Smooth muscle cell (in vitro differentiated cells): ENCODE measurements around the gene SORCS3. TPM values are rescaled to one million over a fixed set of nuclear protein-coding genes. Genes with fewer than 3 reads are reported as not detected.

Source experiments
- DNase-seq: peaks from one replicate; lab custom pipeline; 2025; ENCODE audit not compliant: unreplicated experiment; lab: John Stamatoyannopoulos, UW
- H2AFZ ChIP-seq: fragments of 200-600 bp; sonication (generic); 2 replicates; pipeline ENCODE4 v1.6.0; 2016; ENCODE audit warnings: antibody characterized with exemption, low read depth, mild to moderate bottlenecking
- H3F3A ChIP-seq: fragments of 200-600 bp; sonication (generic); 2 replicates; pipeline ENCODE4 v1.6.0; 2017; ENCODE audit warnings: antibody characterized with exemption, low read depth
- H3K27ac ChIP-seq: fragments of 200-600 bp; sonication (generic); 2 replicates; pipeline ENCODE4 v1.5.1; 2016; ENCODE audit warnings: low read depth, mild to moderate bottlenecking
- H3K27me3 ChIP-seq: fragments of 200-600 bp; sonication (generic); 2 replicates; pipeline ENCODE4 v1.6.1; 2016; ENCODE audit warnings: low read depth, mild to moderate bottlenecking
- H3K36me3 ChIP-seq: fragments of 200-600 bp; sonication (generic); 2 replicates; pipeline ENCODE4 v1.5.1; 2016; ENCODE audit warnings: low read depth
- H3K4me1 ChIP-seq: fragments of 200-600 bp; sonication (generic); 2 replicates; pipeline ENCODE4 v1.5.1; 2016; ENCODE audit warnings: low read depth
- H3K4me2 ChIP-seq: fragments of 200-600 bp; sonication (generic); 2 replicates; pipeline ENCODE4 v1.6.0; 2016; ENCODE audit warnings: mild to moderate bottlenecking
- H3K4me3 ChIP-seq: fragments of 200-600 bp; sonication (generic); 2 replicates; pipeline ENCODE4 v1.5.1; 2016; ENCODE audit warnings: mild to moderate bottlenecking
- H3K79me2 ChIP-seq: fragments of 200-600 bp; sonication (generic); 2 replicates; pipeline ENCODE4 v1.6.0; 2016; ENCODE audit warnings: low read depth, mild to moderate bottlenecking
- H3K9ac ChIP-seq: fragments of 200-600 bp; sonication (generic); 2 replicates; pipeline ENCODE4 v1.6.0; 2016; ENCODE audit warnings: low read depth
- H3K9me3 ChIP-seq: fragments of 200-600 bp; sonication (generic); replicated peaks from 2 replicates; pipeline ENCODE4 v1.5.1; 2016; ENCODE audit warnings: low read depth
- H4K20me1 ChIP-seq: fragments of 200-600 bp; sonication (generic); 2 replicates; pipeline ENCODE4 v1.6.0; 2016; ENCODE audit warnings: low read depth
- WGBS: methylation state at CpG from one replicate; pipeline ENCODE4 v1.1.7; 2016; ENCODE audit warnings: low lambda C conversion rate; 5-methylcytosine and 5-hydroxymethylcytosine counted together
- polyA plus RNA-seq: library from polyadenylated mRNA; unstranded; fragments of >200 nt; fragmentation: Nextera tagmentation; extraction: Ambion mirVana; gene quantifications from 2 replicates; pipeline ENCODE4 v1.2.1, GENCODE V29; 2016
- total RNA-seq: library from RNA; depleted of rRNA; stranded (reverse); fragments of >200 nt; gene quantifications from 2 replicates; pipeline ENCODE4 v1.2.3, GENCODE V29; 2014
- TF ChIP-seq, protein P1 (sequence below): fragments of 200-600 bp; sonication (generic); IDR thresholded peaks from 2 replicates; pipeline ENCODE4 v1.5.1; 2017; ENCODE audit warnings: borderline replicate concordance, mild to moderate bottlenecking, antibody characterized with exemption; ENCODE audit not compliant: insufficient read depth, poor library complexity, severe bottlenecking

The SORCS3 gene
- total and polyA plus RNA-seq, 2 experiments from 2014 or later = not detected

DNA sequence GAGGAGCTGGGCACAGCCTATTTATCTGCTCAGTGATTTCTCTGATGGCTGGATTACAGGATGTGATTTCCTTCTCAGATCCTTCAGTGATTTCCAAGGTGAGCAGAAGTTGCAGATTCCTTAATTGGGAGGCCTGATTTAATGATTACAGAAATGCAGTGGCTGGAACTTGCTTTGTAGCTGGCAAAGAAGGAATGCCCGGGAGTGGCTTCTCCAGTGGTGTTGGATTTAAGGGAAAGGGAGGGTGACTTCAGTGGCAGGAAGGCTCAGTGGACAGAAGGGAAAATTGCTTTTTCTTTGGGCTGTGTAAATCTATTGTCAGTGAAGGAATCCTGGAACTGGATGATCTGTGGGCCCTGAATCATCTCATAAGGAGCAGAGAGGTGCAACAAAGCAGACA lies 5.1 kb downstream of the SORCS3 start:
- H4K20me1 ChIP-seq = no peaks in the 10 kb centered on the region
- DNase-seq = no peak
- H3F3A ChIP-seq = no peaks in the 10 kb centered on the region
- H3K4me2 ChIP-seq = no peak overlapping the region
- no peak overlapping the region for H3K27ac ChIP-seq
- H3K9me3 ChIP-seq = no peaks in the 10 kb centered on the region
- WGBS = 92% methylated on average over 1 of the region's 1 CpG
- no peaks in the 10 kb centered on the region for H3K36me3 ChIP-seq
- TF ChIP-seq, protein P1, sequence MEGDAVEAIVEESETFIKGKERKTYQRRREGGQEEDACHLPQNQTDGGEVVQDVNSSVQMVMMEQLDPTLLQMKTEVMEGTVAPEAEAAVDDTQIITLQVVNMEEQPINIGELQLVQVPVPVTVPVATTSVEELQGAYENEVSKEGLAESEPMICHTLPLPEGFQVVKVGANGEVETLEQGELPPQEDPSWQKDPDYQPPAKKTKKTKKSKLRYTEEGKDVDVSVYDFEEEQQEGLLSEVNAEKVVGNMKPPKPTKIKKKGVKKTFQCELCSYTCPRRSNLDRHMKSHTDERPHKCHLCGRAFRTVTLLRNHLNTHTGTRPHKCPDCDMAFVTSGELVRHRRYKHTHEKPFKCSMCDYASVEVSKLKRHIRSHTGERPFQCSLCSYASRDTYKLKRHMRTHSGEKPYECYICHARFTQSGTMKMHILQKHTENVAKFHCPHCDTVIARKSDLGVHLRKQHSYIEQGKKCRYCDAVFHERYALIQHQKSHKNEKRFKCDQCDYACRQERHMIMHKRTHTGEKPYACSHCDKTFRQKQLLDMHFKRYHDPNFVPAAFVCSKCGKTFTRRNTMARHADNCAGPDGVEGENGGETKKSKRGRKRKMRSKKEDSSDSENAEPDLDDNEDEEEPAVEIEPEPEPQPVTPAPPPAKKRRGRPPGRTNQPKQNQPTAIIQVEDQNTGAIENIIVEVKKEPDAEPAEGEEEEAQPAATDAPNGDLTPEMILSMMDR = no peak
- H2AFZ ChIP-seq = no peak overlapping the region
- no peaks in the 10 kb centered on the region for H3K79me2 ChIP-seq
- H3K4me3 ChIP-seq = no peak overlapping the region
- H3K27me3 ChIP-seq = peaks cover 99% of the 10 kb centered on the region
- no peak overlapping the region for H3K9ac ChIP-seq
- H3K4me1 ChIP-seq = peaks cover 4% of the 10 kb centered on the region

- Histone ChIP-seq H3K27ac (no peak overlapping the region), H3K9me3 (no peaks in the 10 kb centered on the region), H3K4me3 (no peak overlapping the region), H3K27me3 (peaks cover 97% of the 10 kb centered on the region), H4K20me1 (no peaks in the 10 kb centered on the region), H3F3A (no peaks in the 10 kb centered on the region), H3K4me1 (no peaks in the 10 kb centered on the region), H3K36me3 (no peaks in the 10 kb centered on the region), H3K79me2 (no peaks in the 10 kb centered on the region), H2AFZ (no peak overlapping the region), H3K4me2 (no peak overlapping the region), H3K9ac (no peak overlapping the region)
- WGBS = 64% methylated on average over 3 of the region's 3 CpGs
- no peak for DNase-seq
- TF ChIP-seq, protein P1 = no peak
Observed at GRCh38 chr10:104648421-104648820, 7.3 kb downstream of the SORCS3 start.

GRCh38 chr10:104650072-104650471 lies 9.0 kb downstream of the SORCS3 start:
- no peaks in the 10 kb centered on the region for H3F3A ChIP-seq
- no peaks in the 10 kb centered on the region for H3K4me1 ChIP-seq
- H3K9ac ChIP-seq = no peak overlapping the region
- H4K20me1 ChIP-seq = no peaks in the 10 kb centered on the region
- no peak overlapping the region for H2AFZ ChIP-seq
- H3K79me2 ChIP-seq = no peaks in the 10 kb centered on the region
- peaks cover 88% of the 10 kb centered on the region for H3K27me3 ChIP-seq
- H3K36me3 ChIP-seq = no peaks in the 10 kb centered on the region
- H3K4me2 ChIP-seq = no peak overlapping the region
- no peak overlapping the region for H3K4me3 ChIP-seq
- DNase-seq = no peak
- TF ChIP-seq, protein P1 = peak; percentile 41
- WGBS = 78% methylated on average over 1 of the region's 1 CpG
- H3K27ac ChIP-seq = no peak overlapping the region
- H3K9me3 ChIP-seq = no peaks in the 10 kb centered on the region

DNA sequence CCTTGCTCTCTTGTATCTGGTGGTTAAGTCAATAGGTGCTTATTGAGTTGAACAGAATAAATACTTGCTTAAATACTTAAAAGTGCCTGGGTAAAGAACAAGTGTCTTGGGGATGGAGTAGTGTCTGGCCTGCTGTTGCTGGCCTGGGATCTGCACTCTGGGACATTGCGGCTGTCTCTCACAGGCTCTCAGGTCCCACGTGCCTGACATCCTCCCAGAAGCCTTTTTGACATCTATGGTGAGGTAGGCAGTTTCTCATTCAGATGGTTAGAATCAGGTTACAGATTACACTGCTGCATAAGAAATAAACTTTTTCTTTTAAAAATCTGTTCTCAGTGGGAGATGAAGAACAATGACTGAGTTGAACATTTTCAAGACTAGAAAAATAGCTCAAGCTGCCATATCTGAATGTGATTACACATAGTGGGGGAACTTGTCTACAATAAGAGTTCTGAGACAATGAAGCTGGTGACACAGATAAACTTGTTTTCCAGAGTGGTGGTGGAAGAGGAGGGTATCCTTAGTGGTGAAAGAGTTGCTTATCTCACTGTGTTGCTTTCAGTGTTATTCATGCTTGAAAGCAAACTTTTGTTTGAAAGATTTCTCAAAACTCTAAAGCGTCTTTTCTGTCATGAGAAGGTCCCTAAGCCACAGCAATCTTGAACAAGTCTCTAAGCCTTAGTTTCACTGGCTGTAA lies 9.7 kb downstream of the SORCS3 start:
- H3K4me1 ChIP-seq = no peaks in the 10 kb centered on the region
- no peaks in the 10 kb centered on the region for H3F3A ChIP-seq
- H4K20me1 ChIP-seq = no peaks in the 10 kb centered on the region
- WGBS = 69% methylated on average over 3 of the region's 3 CpGs
- no peak overlapping the region for H3K4me2 ChIP-seq
- no peak overlapping the region for H3K27ac ChIP-seq
- H3K79me2 ChIP-seq = no peaks in the 10 kb centered on the region
- H3K9ac ChIP-seq = no peak overlapping the region
- no peak overlapping the region for H3K4me3 ChIP-seq
- TF ChIP-seq, protein P1 = no peak
- H3K36me3 ChIP-seq = no peaks in the 10 kb centered on the region
- no peak overlapping the region for H2AFZ ChIP-seq
- DNase-seq = no peak
- H3K27me3 ChIP-seq = peaks cover 81% of the 10 kb centered on the region
- no peaks in the 10 kb centered on the region for H3K9me3 ChIP-seq
